HEK293 (cell line): ENCODE data around the gene C1GALT1C1L.

ENCODE experiments used
- HOXA7 ChIP-seq: sonication (generic); formaldehyde crosslinking; IDR thresholded peaks from 2 replicates; pipeline ENCODE4 v1.8.1; 2022; ENCODE audit warnings: missing genetic modification reagents, borderline replicate concordance
- KLF7 ChIP-seq: fragments of 450-650 bp; formaldehyde crosslinking; IDR thresholded peaks from 2 replicates; pipeline ENCODE4 v1.5.1; 2016; ENCODE audit warnings: missing biosample characterization, missing genetic modification characterization, borderline replicate concordance
- TCF7L2 ChIP-seq: IDR thresholded peaks from 2 replicates; pipeline ENCODE4 v1.6.1; 2011; ENCODE audit warnings: low read depth, mild to moderate bottlenecking, inconsistent platforms, low read length, moderate library complexity, borderline replicate concordance
- TSHZ1 ChIP-seq: fragments of 450-650 bp; formaldehyde crosslinking; IDR thresholded peaks from 2 replicates; pipeline ENCODE4 v1.5.1; 2016; ENCODE audit warnings: missing biosample characterization, missing genetic modification characterization, borderline replicate concordance
- ZNF114 ChIP-seq: fragments of 450-650 bp; formaldehyde crosslinking; IDR thresholded peaks from 2 replicates; pipeline ENCODE4 v1.5.0; 2017; ENCODE audit warnings: missing biosample characterization, missing genetic modification characterization
- ZNF621 ChIP-seq: fragments of 450-650 bp; formaldehyde crosslinking; IDR thresholded peaks from 2 replicates; pipeline ENCODE4 v1.5.1; 2017; ENCODE audit warnings: missing biosample characterization, missing genetic modification characterization
- ZSCAN30 ChIP-seq: fragments of 450-650 bp; IDR thresholded peaks from 2 replicates; pipeline ENCODE4 v1.5.1; 2018; ENCODE audit warnings: missing biosample characterization, mild to moderate bottlenecking, missing genetic modification characterization, moderate library complexity
- TF ChIP-seq, protein P1 (sequence below): fragments of 450-650 bp; formaldehyde crosslinking; IDR thresholded peaks from 2 replicates; pipeline ENCODE4 v1.5.1; 2016; ENCODE audit warnings: missing biosample characterization, missing genetic modification characterization
- TF ChIP-seq, protein P2 (sequence below): fragments of 450-650 bp; formaldehyde crosslinking; IDR thresholded peaks from 2 replicates; pipeline ENCODE4 v1.5.1; 2017; ENCODE audit warnings: missing biosample characterization, missing genetic modification characterization
- TF ChIP-seq, protein P3 (sequence below): fragments of 450-650 bp; formaldehyde crosslinking; IDR thresholded peaks from 2 replicates; pipeline ENCODE4 v1.5.1; 2016; ENCODE audit warnings: missing biosample characterization, missing genetic modification characterization

GRCh38 chr2:43710866-43711265 lies 34.6 kb upstream of the C1GALT1C1L start:
- TF ChIP-seq, protein P1, sequence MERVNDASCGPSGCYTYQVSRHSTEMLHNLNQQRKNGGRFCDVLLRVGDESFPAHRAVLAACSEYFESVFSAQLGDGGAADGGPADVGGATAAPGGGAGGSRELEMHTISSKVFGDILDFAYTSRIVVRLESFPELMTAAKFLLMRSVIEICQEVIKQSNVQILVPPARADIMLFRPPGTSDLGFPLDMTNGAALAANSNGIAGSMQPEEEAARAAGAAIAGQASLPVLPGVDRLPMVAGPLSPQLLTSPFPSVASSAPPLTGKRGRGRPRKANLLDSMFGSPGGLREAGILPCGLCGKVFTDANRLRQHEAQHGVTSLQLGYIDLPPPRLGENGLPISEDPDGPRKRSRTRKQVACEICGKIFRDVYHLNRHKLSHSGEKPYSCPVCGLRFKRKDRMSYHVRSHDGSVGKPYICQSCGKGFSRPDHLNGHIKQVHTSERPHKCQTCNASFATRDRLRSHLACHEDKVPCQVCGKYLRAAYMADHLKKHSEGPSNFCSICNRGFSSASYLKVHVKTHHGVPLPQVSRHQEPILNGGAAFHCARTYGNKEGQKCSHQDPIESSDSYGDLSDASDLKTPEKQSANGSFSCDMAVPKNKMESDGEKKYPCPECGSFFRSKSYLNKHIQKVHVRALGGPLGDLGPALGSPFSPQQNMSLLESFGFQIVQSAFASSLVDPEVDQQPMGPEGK (tag by site-specific recombination), result no peak
- no peak for TF ChIP-seq ZNF114 (tag by site-specific recombination)
- TF ChIP-seq, protein P2, sequence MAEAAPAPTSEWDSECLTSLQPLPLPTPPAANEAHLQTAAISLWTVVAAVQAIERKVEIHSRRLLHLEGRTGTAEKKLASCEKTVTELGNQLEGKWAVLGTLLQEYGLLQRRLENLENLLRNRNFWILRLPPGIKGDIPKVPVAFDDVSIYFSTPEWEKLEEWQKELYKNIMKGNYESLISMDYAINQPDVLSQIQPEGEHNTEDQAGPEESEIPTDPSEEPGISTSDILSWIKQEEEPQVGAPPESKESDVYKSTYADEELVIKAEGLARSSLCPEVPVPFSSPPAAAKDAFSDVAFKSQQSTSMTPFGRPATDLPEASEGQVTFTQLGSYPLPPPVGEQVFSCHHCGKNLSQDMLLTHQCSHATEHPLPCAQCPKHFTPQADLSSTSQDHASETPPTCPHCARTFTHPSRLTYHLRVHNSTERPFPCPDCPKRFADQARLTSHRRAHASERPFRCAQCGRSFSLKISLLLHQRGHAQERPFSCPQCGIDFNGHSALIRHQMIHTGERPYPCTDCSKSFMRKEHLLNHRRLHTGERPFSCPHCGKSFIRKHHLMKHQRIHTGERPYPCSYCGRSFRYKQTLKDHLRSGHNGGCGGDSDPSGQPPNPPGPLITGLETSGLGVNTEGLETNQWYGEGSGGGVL, result no peak
- TF ChIP-seq, protein P3, sequence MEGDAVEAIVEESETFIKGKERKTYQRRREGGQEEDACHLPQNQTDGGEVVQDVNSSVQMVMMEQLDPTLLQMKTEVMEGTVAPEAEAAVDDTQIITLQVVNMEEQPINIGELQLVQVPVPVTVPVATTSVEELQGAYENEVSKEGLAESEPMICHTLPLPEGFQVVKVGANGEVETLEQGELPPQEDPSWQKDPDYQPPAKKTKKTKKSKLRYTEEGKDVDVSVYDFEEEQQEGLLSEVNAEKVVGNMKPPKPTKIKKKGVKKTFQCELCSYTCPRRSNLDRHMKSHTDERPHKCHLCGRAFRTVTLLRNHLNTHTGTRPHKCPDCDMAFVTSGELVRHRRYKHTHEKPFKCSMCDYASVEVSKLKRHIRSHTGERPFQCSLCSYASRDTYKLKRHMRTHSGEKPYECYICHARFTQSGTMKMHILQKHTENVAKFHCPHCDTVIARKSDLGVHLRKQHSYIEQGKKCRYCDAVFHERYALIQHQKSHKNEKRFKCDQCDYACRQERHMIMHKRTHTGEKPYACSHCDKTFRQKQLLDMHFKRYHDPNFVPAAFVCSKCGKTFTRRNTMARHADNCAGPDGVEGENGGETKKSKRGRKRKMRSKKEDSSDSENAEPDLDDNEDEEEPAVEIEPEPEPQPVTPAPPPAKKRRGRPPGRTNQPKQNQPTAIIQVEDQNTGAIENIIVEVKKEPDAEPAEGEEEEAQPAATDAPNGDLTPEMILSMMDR (tag by site-specific recombination), result no peak
- TF ChIP-seq TSHZ1 (tag by site-specific recombination), result no peak
- no peak for TF ChIP-seq TCF7L2
- TF ChIP-seq HOXA7 (CRISPR knock-in tag), result no peak
- no peak for TF ChIP-seq KLF7 (tag by site-specific recombination)
- TF ChIP-seq ZNF621, result no peak
- TF ChIP-seq ZSCAN30 (tag by site-specific recombination), result no peak
